Measurements from ENCODE around the gene TMTC3.

The TMTC3 gene

GRCh38 chr12:88247241-88247643 is 105.1 kb downstream of the TMTC3 start:
- TF ChIP-seq CTCF (IDR thresholded peaks at IDR 0.05; ENCODE audit: low read depth, low read length) = no peak
- no peak overlapping the region for H3K4me3 ChIP-seq (ENCODE audit: low read depth, low read length)

GRCh38 chr12:88248606-88249005 is 106.5 kb downstream of the TMTC3 start:
- TF ChIP-seq CTCF (IDR thresholded peaks at IDR 0.05; ENCODE audit: low read depth, low read length) = no peak
- no peak overlapping the region for H3K4me3 ChIP-seq (ENCODE audit: low read depth, low read length)

Measured in WI38 (cell line).